ENCODE results near the gene CELF4.

DNA sequence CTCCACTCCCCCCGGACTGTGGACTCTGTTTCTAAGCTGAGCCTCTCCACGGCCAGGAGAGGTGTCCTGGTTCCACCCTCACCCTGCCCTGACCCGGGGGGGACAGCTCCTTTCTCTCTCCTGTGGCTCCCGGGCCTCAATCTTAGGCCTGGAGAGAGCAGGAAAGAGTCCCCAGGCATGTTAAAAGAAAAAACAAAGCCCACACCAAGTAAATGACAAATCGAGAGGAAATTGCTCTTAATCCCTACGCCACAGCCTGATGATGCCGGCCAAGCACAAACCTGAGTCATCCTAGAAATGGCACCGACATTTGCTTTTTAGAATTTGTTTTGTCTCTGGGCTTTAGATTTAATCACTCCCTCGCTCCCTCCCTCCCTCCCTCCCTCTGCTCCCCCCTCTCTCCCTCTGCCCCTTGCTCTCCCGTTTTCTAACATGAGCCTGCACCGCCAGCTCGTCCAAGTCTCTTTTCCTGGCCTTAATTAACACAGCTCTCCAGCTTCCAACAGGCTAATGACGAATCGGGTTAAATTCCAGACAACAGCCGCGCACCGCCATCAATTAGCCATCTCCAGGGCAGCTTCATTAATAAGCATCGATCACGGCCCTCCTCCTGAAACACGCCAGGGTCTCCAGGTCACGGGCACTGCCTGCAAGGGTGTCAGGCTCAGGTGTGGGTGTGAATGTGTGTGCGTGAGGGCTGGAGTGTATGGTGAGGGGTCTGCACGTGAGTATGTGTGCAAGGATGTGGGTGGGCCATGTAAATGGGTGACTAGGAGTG is 230.8 kb downstream of the CELF4 start:
- TF ChIP-seq, protein P1, sequence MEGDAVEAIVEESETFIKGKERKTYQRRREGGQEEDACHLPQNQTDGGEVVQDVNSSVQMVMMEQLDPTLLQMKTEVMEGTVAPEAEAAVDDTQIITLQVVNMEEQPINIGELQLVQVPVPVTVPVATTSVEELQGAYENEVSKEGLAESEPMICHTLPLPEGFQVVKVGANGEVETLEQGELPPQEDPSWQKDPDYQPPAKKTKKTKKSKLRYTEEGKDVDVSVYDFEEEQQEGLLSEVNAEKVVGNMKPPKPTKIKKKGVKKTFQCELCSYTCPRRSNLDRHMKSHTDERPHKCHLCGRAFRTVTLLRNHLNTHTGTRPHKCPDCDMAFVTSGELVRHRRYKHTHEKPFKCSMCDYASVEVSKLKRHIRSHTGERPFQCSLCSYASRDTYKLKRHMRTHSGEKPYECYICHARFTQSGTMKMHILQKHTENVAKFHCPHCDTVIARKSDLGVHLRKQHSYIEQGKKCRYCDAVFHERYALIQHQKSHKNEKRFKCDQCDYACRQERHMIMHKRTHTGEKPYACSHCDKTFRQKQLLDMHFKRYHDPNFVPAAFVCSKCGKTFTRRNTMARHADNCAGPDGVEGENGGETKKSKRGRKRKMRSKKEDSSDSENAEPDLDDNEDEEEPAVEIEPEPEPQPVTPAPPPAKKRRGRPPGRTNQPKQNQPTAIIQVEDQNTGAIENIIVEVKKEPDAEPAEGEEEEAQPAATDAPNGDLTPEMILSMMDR (IDR thresholded peaks at IDR 0.05): no peak
- no peak for TF ChIP-seq POLR2A (IDR thresholded peaks at IDR 0.05)
